IMR-90 (cell line): Measurements from ENCODE around the gene SERPINB10.

Source experiments
- CTCF ChIP-seq: conservative IDR thresholded peaks from 2 replicates; pipeline ENCODE4 v1.5.1; 2012; ENCODE audit warnings: mild to moderate bottlenecking, low read depth, low read length, improper control_type of control experiment
- MXI1 ChIP-seq: IDR thresholded peaks from 2 replicates; pipeline ENCODE4 v1.6.1; 2012; ENCODE audit warnings: low read depth, mild to moderate bottlenecking, low read length, moderate library complexity, borderline replicate concordance
- RAD21 ChIP-seq: IDR thresholded peaks from 2 replicates; pipeline ENCODE4 v1.6.1; 2012; ENCODE audit warnings: low read length, improper control_type of control experiment
- SMC3 ChIP-seq: fragments of 150-350 bp; IDR thresholded peaks from 2 replicates; pipeline ENCODE4 v1.6.1; 2016; ENCODE audit warnings: low read depth, mild to moderate bottlenecking, antibody characterized with exemption, low read length, moderate library complexity

GRCh38 chr18:63972002-63972376, 64.2 kb downstream of the SERPINB10 start:
- TF ChIP-seq RAD21 (no peak), CTCF (no peak), MXI1 (no peak), SMC3 (no peak)
